ENCODE measurements around the gene FNIP2.

Gene FNIP2

GRCh38 chr4:158858410-158859199 is 89.8 kb downstream of the FNIP2 start:
- H3K27me3 Mint-ChIP-seq = peaks cover 8 to 30% of the 10 kb centered on the region in 2 donors
- no peak for DNase-seq
- peaks cover 0 to 3% of the 10 kb centered on the region in 2 donors for H3K36me3 Mint-ChIP-seq
- H3K27ac Mint-ChIP-seq = no peak overlapping the region
- no peaks in the 10 kb centered on the region for H3K4me1 Mint-ChIP-seq
- ATAC-seq (replicated peaks) = peak; percentile 70 to 77
- no peak overlapping the region for H3K4me3 Mint-ChIP-seq
- no peaks in the 10 kb centered on the region for H3K9me3 Mint-ChIP-seq

- H3K27ac Mint-ChIP-seq = no peak overlapping the region
- peaks cover 0 to 3% of the 10 kb centered on the region in 2 donors for H3K36me3 Mint-ChIP-seq
- no peaks in the 10 kb centered on the region for H3K4me1 Mint-ChIP-seq
- no peak overlapping the region for H3K4me3 Mint-ChIP-seq
- DNase-seq (no peak), ATAC-seq (replicated peaks) (no peak)
- H3K9me3 Mint-ChIP-seq = no peaks in the 10 kb centered on the region
- H3K27me3 Mint-ChIP-seq = peaks cover 11 to 27% of the 10 kb centered on the region in 2 donors
Observed at GRCh38 chr4:158859661-158860060, 90.8 kb downstream of the FNIP2 start.

GRCh38 chr4:158860856-158861255 is 92.0 kb downstream of the FNIP2 start:
- peaks cover 0 to 3% of the 10 kb centered on the region in 2 donors for H3K36me3 Mint-ChIP-seq
- ATAC-seq (replicated peaks) = peak in 1 of 2 donors; percentile 35
- no peak for DNase-seq
- no peak overlapping the region for H3K27ac Mint-ChIP-seq
- no peaks in the 10 kb centered on the region for H3K4me1 Mint-ChIP-seq
- H3K27me3 Mint-ChIP-seq = peaks cover 14 to 19% of the 10 kb centered on the region in 2 donors
- no peak overlapping the region for H3K4me3 Mint-ChIP-seq
- H3K9me3 Mint-ChIP-seq = no peaks in the 10 kb centered on the region

- peaks cover 14 to 18% of the 10 kb centered on the region in 2 donors for H3K27me3 Mint-ChIP-seq
- ATAC-seq (replicated peaks) = no peak
- DNase-seq = no peak
- no peaks in the 10 kb centered on the region for H3K9me3 Mint-ChIP-seq
- H3K36me3 Mint-ChIP-seq = peaks cover 0 to 3% of the 10 kb centered on the region in 2 donors
- H3K27ac Mint-ChIP-seq = no peak overlapping the region
- H3K4me1 Mint-ChIP-seq = no peaks in the 10 kb centered on the region
- no peak overlapping the region for H3K4me3 Mint-ChIP-seq
Observed at GRCh38 chr4:158861281-158861680, 92.5 kb downstream of the FNIP2 start.

- no peak for DNase-seq
- no peak for ATAC-seq (replicated peaks)
- H3K9me3 Mint-ChIP-seq = no peaks in the 10 kb centered on the region
- peaks cover 0 to 3% of the 10 kb centered on the region in 2 donors for H3K36me3 Mint-ChIP-seq
- H3K27me3 Mint-ChIP-seq = peaks cover 14 to 18% of the 10 kb centered on the region in 2 donors
- H3K4me3 Mint-ChIP-seq = no peak overlapping the region
- no peak overlapping the region for H3K27ac Mint-ChIP-seq
- no peaks in the 10 kb centered on the region for H3K4me1 Mint-ChIP-seq
Observed at GRCh38 chr4:158861766-158862165, 92.9 kb downstream of the FNIP2 start.

GRCh38 chr4:158863296-158863695 is 94.5 kb downstream of the FNIP2 start:
- DNase-seq (no peak), ATAC-seq (replicated peaks) (no peak)
- H3K36me3 Mint-ChIP-seq = peaks cover 0 to 6% of the 10 kb centered on the region in 2 donors

GRCh38 chr4:158865520-158866177 is 96.8 kb downstream of the FNIP2 start:
- Mint-ChIP-seq H3K4me3 (no peak overlapping the region), H3K9me3 (no peaks in the 10 kb centered on the region), H3K36me3 (peaks cover 0 to 7% of the 10 kb centered on the region in 2 donors), H3K27me3 (peaks cover 21 to 27% of the 10 kb centered on the region in 2 donors), H3K4me1 (no peaks in the 10 kb centered on the region), H3K27ac (no peak overlapping the region)
- ATAC-seq (replicated peaks) (no peak), DNase-seq (no peak)

More at GRCh38 chr4:158863296-158863695, 94.5 kb downstream of the FNIP2 start:
- H3K27me3 Mint-ChIP-seq = peaks cover 13 to 14% of the 10 kb centered on the region in 2 donors
- H3K27ac Mint-ChIP-seq = no peak overlapping the region
- no peaks in the 10 kb centered on the region for H3K9me3 Mint-ChIP-seq
- H3K4me3 Mint-ChIP-seq = no peak overlapping the region
- H3K4me1 Mint-ChIP-seq = no peaks in the 10 kb centered on the region

- ATAC-seq (replicated peaks) (no peak), DNase-seq (no peak)
- Mint-ChIP-seq H3K4me1 (no peaks in the 10 kb centered on the region), H3K27ac (no peak overlapping the region), H3K9me3 (no peaks in the 10 kb centered on the region), H3K36me3 (peaks cover 0 to 4% of the 10 kb centered on the region in 2 donors), H3K4me3 (no peak overlapping the region), H3K27me3 (peaks cover 21 to 23% of the 10 kb centered on the region in 2 donors)
Observed at GRCh38 chr4:158869001-158869400, 100.2 kb downstream of the FNIP2 start.

- Mint-ChIP-seq H3K9me3 (no peaks in the 10 kb centered on the region), H3K27me3 (peaks cover 17 to 18% of the 10 kb centered on the region in 2 donors), H3K27ac (no peak overlapping the region), H3K4me3 (no peak overlapping the region), H3K36me3 (peaks cover 0 to 4% of the 10 kb centered on the region in 2 donors), H3K4me1 (no peaks in the 10 kb centered on the region)
- no peak for DNase-seq
- no peak for ATAC-seq (replicated peaks)
Observed at GRCh38 chr4:158869761-158870160, 100.9 kb downstream of the FNIP2 start.

- H3K27ac Mint-ChIP-seq = no peak overlapping the region
- DNase-seq = no peak
- no peaks in the 10 kb centered on the region for H3K9me3 Mint-ChIP-seq
- H3K4me1 Mint-ChIP-seq = no peaks in the 10 kb centered on the region
- H3K27me3 Mint-ChIP-seq = peaks cover 15 to 16% of the 10 kb centered on the region in 2 donors
- peaks cover 0 to 4% of the 10 kb centered on the region in 2 donors for H3K36me3 Mint-ChIP-seq
- no peak for ATAC-seq (replicated peaks)
- no peak overlapping the region for H3K4me3 Mint-ChIP-seq
Observed at GRCh38 chr4:158870282-158870625, 101.4 kb downstream of the FNIP2 start.

- Mint-ChIP-seq H3K9me3 (no peaks in the 10 kb centered on the region), H3K36me3 (peaks cover 0 to 4% of the 10 kb centered on the region in 2 donors), H3K27me3 (peaks cover 15 to 16% of the 10 kb centered on the region in 2 donors), H3K4me1 (no peaks in the 10 kb centered on the region), H3K4me3 (no peak overlapping the region), H3K27ac (no peak overlapping the region)
- no peak for ATAC-seq (replicated peaks)
- DNase-seq = no peak
Observed at GRCh38 chr4:158870626-158871334, 102.0 kb downstream of the FNIP2 start.

- Mint-ChIP-seq H3K36me3 (peaks cover 1 to 4% of the 10 kb centered on the region in 2 donors), H3K27ac (no peak overlapping the region), H3K4me1 (no peaks in the 10 kb centered on the region), H3K9me3 (no peaks in the 10 kb centered on the region), H3K4me3 (no peak overlapping the region), H3K27me3 (peaks cover 16 to 18% of the 10 kb centered on the region in 2 donors)
- no peak for ATAC-seq (replicated peaks)
- DNase-seq = no peak
Observed at GRCh38 chr4:158871335-158871724, 102.5 kb downstream of the FNIP2 start.

GRCh38 chr4:158873795-158874401 is 105.1 kb downstream of the FNIP2 start:
- ATAC-seq (replicated peaks) = no peak
- Mint-ChIP-seq H3K4me3 (no peak overlapping the region), H3K27ac (no peak overlapping the region), H3K4me1 (no peaks in the 10 kb centered on the region), H3K27me3 (peaks cover 20 to 23% of the 10 kb centered on the region in 2 donors), H3K36me3 (peaks cover under 1 to 2% of the 10 kb centered on the region in 2 donors), H3K9me3 (peaks cover 0 to under 1% of the 10 kb centered on the region in 2 donors)
- no peak for DNase-seq

GRCh38 chr4:158875026-158875425 is 106.2 kb downstream of the FNIP2 start:
- DNase-seq = no peak
- H3K9me3 Mint-ChIP-seq = peaks cover 2 to 4% of the 10 kb centered on the region in 2 donors
- no peak overlapping the region for H3K27ac Mint-ChIP-seq
- peaks cover 2 to 4% of the 10 kb centered on the region in 2 donors for H3K36me3 Mint-ChIP-seq
- H3K4me3 Mint-ChIP-seq = no peak overlapping the region
- H3K27me3 Mint-ChIP-seq = peaks cover 16 to 17% of the 10 kb centered on the region in 2 donors
- no peaks in the 10 kb centered on the region for H3K4me1 Mint-ChIP-seq
- no peak for ATAC-seq (replicated peaks)
